ENCODE results near the gene SLC15A3. TPM values are rescaled to one million over a fixed set of nuclear protein-coding genes. Genes with fewer than 3 reads are reported as not detected.
A peak's percentile ranks its signal among the peaks of the same experiment; 100 is the strongest.

Gene SLC15A3
- total RNA-seq, 1 donor from 2014 or later, result 0.62 TPM

DNA sequence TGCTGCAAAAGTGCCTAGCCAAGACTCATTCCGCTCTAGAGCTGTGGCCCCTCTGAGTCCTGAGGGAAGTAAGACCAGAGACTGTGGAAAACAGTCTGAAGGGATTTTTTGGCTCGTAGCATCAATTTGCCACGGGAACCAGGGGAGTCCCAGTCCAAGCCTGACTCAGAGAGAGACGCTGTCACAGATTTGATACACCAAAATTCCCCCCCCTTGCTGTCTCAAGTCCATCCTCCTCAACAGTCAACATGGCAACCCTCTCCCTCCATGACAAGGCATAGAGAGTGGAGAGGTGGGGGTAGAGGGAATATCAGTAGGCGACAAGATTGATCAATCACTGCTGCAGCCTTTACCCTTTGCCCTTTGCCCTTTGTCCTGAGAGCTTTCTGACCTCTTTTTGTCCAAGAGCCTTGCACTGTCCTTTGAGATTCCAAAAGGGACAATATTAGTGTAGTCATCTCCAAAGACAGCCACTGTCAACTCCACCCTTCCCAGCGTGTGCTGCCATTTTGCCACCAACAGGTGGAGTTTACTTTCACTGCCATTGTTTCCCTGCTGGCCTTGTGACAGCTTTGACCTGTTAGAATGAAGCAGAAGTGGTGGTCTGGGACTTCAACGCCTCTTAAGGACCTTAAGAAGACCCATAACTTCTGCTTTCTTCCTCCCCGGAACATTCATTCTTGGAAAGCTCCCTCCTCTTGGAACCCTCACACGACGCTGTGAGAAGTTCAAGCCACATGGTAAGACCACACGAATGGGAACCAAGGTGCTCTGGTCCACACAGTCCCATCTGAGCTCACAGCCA is 7.3 kb downstream of the SLC15A3 start:
- H3K27ac Mint-ChIP-seq (ENCODE audit: unreplicated experiment), result no peak overlapping the region
- TF ChIP-seq, protein P1, sequence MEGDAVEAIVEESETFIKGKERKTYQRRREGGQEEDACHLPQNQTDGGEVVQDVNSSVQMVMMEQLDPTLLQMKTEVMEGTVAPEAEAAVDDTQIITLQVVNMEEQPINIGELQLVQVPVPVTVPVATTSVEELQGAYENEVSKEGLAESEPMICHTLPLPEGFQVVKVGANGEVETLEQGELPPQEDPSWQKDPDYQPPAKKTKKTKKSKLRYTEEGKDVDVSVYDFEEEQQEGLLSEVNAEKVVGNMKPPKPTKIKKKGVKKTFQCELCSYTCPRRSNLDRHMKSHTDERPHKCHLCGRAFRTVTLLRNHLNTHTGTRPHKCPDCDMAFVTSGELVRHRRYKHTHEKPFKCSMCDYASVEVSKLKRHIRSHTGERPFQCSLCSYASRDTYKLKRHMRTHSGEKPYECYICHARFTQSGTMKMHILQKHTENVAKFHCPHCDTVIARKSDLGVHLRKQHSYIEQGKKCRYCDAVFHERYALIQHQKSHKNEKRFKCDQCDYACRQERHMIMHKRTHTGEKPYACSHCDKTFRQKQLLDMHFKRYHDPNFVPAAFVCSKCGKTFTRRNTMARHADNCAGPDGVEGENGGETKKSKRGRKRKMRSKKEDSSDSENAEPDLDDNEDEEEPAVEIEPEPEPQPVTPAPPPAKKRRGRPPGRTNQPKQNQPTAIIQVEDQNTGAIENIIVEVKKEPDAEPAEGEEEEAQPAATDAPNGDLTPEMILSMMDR (IDR thresholded peaks at IDR 0.05; ENCODE audit: unreplicated experiment), result peak; percentile 50
- no peaks in the 10 kb centered on the region for H3K36me3 Mint-ChIP-seq (ENCODE audit: low read depth, unreplicated experiment)
- DNase-seq (ENCODE audit: low spot score), result no peak
- no peak overlapping the region for H3K4me3 Mint-ChIP-seq (ENCODE audit: unreplicated experiment)
- peaks cover 10% of the 10 kb centered on the region for H3K4me1 Mint-ChIP-seq (ENCODE audit: unreplicated experiment)
- H3K27me3 Mint-ChIP-seq (ENCODE audit: unreplicated experiment), result peaks cover 6% of the 10 kb centered on the region
- no peaks in the 10 kb centered on the region for H3K9me3 Mint-ChIP-seq (ENCODE audit: unreplicated experiment)

DNA sequence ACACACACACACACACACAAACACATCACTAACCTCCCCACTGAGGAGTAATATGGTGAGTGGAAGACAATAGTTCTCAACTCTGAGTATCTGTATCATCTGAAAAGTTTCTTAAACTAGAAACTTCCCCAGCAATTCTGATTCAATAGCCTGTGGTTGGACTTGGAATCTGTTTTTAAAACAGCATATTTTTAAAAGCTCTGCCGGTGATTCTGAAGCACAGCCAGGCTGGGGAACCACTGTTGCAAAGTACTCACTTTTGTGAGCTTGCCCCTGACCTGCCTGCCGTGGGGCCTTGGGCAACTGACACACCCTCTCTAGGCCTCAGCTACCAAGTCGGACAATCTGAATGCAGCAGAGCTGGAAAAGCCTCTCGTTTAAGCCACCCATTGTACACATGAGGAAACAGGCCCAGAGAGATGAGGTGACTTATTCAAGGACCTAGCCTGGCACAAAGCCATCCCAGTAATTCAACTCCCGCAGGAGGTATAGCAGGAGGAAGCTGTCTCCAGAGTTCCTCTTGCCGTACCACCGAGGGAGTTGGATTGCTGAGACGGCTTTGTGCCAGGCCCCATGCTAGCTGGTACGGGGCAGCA is 8.9 kb downstream of the SLC15A3 start:
- no peaks in the 10 kb centered on the region for H3K9me3 Mint-ChIP-seq (ENCODE audit: unreplicated experiment)
- DNase-seq (ENCODE audit: low spot score), result no peak
- peaks cover 13% of the 10 kb centered on the region for H3K27me3 Mint-ChIP-seq (ENCODE audit: unreplicated experiment)
- TF ChIP-seq, protein P1 (IDR thresholded peaks at IDR 0.05; ENCODE audit: unreplicated experiment), result no peak
- H3K27ac Mint-ChIP-seq (ENCODE audit: unreplicated experiment), result peak overlapping the region; percentile 48
- H3K4me1 Mint-ChIP-seq (ENCODE audit: unreplicated experiment), result peaks cover 14% of the 10 kb centered on the region
- H3K36me3 Mint-ChIP-seq (ENCODE audit: low read depth, unreplicated experiment), result no peaks in the 10 kb centered on the region
- no peak overlapping the region for H3K4me3 Mint-ChIP-seq (ENCODE audit: unreplicated experiment)

DNA sequence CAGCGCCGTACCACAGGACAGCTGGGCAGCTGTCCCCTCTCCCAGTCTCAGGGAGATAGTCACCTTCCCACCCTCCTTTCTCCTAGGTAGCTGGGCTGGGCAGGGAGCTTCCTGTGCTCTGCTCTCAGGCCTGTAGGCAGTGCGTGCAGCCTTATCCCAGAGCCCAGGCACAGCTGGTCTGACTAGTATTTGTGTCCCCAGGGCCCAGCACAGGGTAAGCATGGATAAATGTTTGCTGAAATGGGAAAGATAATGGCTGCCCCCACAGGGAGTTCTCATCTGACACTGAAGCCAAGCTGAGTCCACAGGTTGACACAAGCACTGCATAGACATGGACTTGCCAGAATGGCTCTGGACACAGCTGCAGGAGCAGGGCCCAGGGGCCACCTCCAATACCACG is 9.8 kb downstream of the SLC15A3 start:
- no peaks in the 10 kb centered on the region for H3K9me3 Mint-ChIP-seq (ENCODE audit: unreplicated experiment)
- TF ChIP-seq, protein P1 (IDR thresholded peaks at IDR 0.05; ENCODE audit: unreplicated experiment), result no peak
- H3K36me3 Mint-ChIP-seq (ENCODE audit: low read depth, unreplicated experiment), result no peaks in the 10 kb centered on the region
- no peak for DNase-seq (ENCODE audit: low spot score)
- peaks cover 13% of the 10 kb centered on the region for H3K27me3 Mint-ChIP-seq (ENCODE audit: unreplicated experiment)
- no peak overlapping the region for H3K27ac Mint-ChIP-seq (ENCODE audit: unreplicated experiment)
- H3K4me1 Mint-ChIP-seq (ENCODE audit: unreplicated experiment), result peaks cover 14% of the 10 kb centered on the region
- no peak overlapping the region for H3K4me3 Mint-ChIP-seq (ENCODE audit: unreplicated experiment)

DNA sequence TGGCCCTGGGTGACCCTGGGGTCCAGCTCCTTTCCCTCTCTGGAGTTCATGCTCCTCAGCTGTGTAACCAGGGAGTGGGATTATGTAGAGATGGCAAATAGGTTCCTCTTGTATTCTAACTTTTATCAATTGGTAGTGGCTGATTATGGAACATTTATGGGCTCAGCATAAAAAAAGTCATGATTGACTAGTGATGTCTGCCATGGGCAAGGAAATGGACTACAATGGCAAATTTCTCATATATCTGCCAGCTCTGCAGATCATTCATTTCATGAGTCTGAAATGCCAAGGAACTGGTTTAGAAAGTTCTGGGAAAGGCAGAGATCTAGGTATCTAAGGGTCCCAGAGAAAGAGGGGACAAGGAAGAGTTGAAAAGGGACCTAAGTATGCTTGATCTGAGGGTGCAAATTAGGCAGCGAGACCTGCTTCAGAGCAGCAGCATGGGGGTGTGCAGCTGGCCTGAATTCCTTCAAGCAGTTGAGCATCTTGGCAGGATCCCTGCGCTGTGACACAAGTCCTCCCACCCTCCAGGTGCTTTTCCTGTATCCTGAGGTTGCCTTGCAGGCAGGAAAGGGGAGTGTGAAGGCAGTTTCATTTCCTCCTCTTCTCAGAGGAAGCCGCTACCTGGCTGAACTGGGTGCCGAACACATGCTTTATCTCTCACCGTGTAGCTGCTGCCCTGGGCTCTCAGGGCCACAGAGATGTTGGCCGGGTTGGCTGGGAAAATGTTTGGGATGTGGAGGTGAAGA is 10.4 kb downstream of the SLC15A3 start:
- peak overlapping the region; percentile 59 for H3K4me3 Mint-ChIP-seq (ENCODE audit: unreplicated experiment)
- TF ChIP-seq, protein P1 (IDR thresholded peaks at IDR 0.05; ENCODE audit: unreplicated experiment), result no peak
- DNase-seq (ENCODE audit: low spot score), result no peak
- H3K4me1 Mint-ChIP-seq (ENCODE audit: unreplicated experiment), result peaks cover 14% of the 10 kb centered on the region
- peaks cover 13% of the 10 kb centered on the region for H3K27me3 Mint-ChIP-seq (ENCODE audit: unreplicated experiment)
- peak overlapping the region; percentile 30 for H3K27ac Mint-ChIP-seq (ENCODE audit: unreplicated experiment)
- no peaks in the 10 kb centered on the region for H3K9me3 Mint-ChIP-seq (ENCODE audit: unreplicated experiment)
- no peaks in the 10 kb centered on the region for H3K36me3 Mint-ChIP-seq (ENCODE audit: low read depth, unreplicated experiment)

Data from endothelial cell (in vitro differentiated cells).